Epithelial cell of esophagus (primary cell): ENCODE measurements around the gene CLTCL1.

Experiments
- DNase-seq: peaks from one replicate; pipeline ENCODE4 v3.0.0; 2010; ENCODE audit warnings: low read depth
- H3K4me3 ChIP-seq: 2 replicates; pipeline ENCODE4 v1.5.1; 2011; ENCODE audit warnings: mild to moderate bottlenecking, low read length, control low read depth
- CTCF ChIP-seq: IDR thresholded peaks from 2 replicates; pipeline ENCODE4 v1.5.1; 2011; ENCODE audit warnings: low read depth, mild to moderate bottlenecking, low read length, control low read depth, inconsistent platforms; ENCODE audit not compliant: insufficient read depth; ENCODE audit errors: missing control alignments

Gene CLTCL1

GRCh38 chr22:19224985-19225384 lies 66.5 kb downstream of the CLTCL1 start:
- no peak for TF ChIP-seq CTCF
- no peak for DNase-seq
- no peak overlapping the region for H3K4me3 ChIP-seq

GRCh38 chr22:19224557-19224956 lies 67.0 kb downstream of the CLTCL1 start:
- no peak for DNase-seq
- no peak overlapping the region for H3K4me3 ChIP-seq
- no peak for TF ChIP-seq CTCF

- TF ChIP-seq CTCF: no peak
Observed at GRCh38 chr22:19223617-19224016, 67.9 kb downstream of the CLTCL1 start.

GRCh38 chr22:19223110-19223509 lies 68.4 kb downstream of the CLTCL1 start:
- no peak for DNase-seq
- no peak overlapping the region for H3K4me3 ChIP-seq
- TF ChIP-seq CTCF: no peak

More at GRCh38 chr22:19223617-19224016, 67.9 kb downstream of the CLTCL1 start:
- H3K4me3 ChIP-seq: no peak overlapping the region
- no peak for DNase-seq

GRCh38 chr22:19222242-19223005 lies 69.1 kb downstream of the CLTCL1 start:
- no peak overlapping the region for H3K4me3 ChIP-seq
- no peak for DNase-seq
- no peak for TF ChIP-seq CTCF

- DNase-seq: no peak
Observed at GRCh38 chr22:19220867-19221266, 70.7 kb downstream of the CLTCL1 start.

More at GRCh38 chr22:19220867-19221266, 70.7 kb downstream of the CLTCL1 start:
- no peak for TF ChIP-seq CTCF
- H3K4me3 ChIP-seq: no peak overlapping the region
